Thoracic aorta (tissue), 2 donors: Measurements from ENCODE around the gene FRMD6. TPM values are rescaled to one million over a fixed set of nuclear protein-coding genes. Genes with fewer than 3 reads are reported as not detected.

Experiments used
- ATAC-seq: fragments of 150-250 bp; one replicate; pipeline ENCODE4 v1.8.0; 2017; ENCODE audit warnings: low read depth; ENCODE audit not compliant: insufficient number of reproducible peaks, low FRiP score
- DNase-seq: peaks from one replicate; pipeline ENCODE4 v3.0.0-alpha.2; 2020; ENCODE audit warnings: low spot score
- H3K27ac ChIP-seq, 2 donors: fragments of 200-600 bp; sonication (generic); 1 replicate in 1 of 2; 2 replicates in 1 of 2; pipeline ENCODE4 v1.5.1; 2016; ENCODE audit warnings: mild to moderate bottlenecking in 2 of 2, moderate library complexity in 2 of 2
- H3K27me3 ChIP-seq: fragments of 200-600 bp; sonication (generic); replicated peaks from 2 replicates; pipeline ENCODE4 v1.6.0; 2016; ENCODE audit warnings: mild to moderate bottlenecking; ENCODE audit not compliant: insufficient read depth
- H3K36me3 ChIP-seq: fragments of 200-600 bp; sonication (generic); one replicate; pipeline ENCODE4 v1.5.1; 2016
- H3K4me1 ChIP-seq, 2 donors: fragments of 200-600 bp; sonication (generic); 1 replicate in 1 of 2; 2 replicates in 1 of 2; pipeline versions ENCODE4 v1.5.1 to v1.6.0; 2016; ENCODE audit warnings: low read depth in 2 of 2, mild to moderate bottlenecking in 1 of 2; ENCODE audit not compliant: control insufficient read depth in 1 of 2
- H3K4me3 ChIP-seq: fragments of 200-600 bp; sonication (generic); 2 replicates; pipeline ENCODE4 v1.5.1; 2016; ENCODE audit warnings: mild to moderate bottlenecking
- H3K9me3 ChIP-seq: fragments of 200-600 bp; sonication (generic); 2 replicates; pipeline ENCODE4 v1.5.1; 2016
- total RNA-seq, 2 donors: library from RNA; depleted of rRNA; stranded (reverse); fragments of >200 nt; gene quantifications; one replicate each; pipeline versions ENCODE4 v1.1.0 to v1.2.3, GENCODE V29; 2016
- TF ChIP-seq, protein P1 (sequence below): fragments of 200-600 bp; sonication (generic); IDR thresholded peaks from one replicate; pipeline ENCODE4 v1.5.1; 2019; ENCODE audit warnings: antibody characterized with exemption

Gene FRMD6
- total RNA-seq, 2 donors from 2014 or later = 72.3 to 79.6 TPM

DNA sequence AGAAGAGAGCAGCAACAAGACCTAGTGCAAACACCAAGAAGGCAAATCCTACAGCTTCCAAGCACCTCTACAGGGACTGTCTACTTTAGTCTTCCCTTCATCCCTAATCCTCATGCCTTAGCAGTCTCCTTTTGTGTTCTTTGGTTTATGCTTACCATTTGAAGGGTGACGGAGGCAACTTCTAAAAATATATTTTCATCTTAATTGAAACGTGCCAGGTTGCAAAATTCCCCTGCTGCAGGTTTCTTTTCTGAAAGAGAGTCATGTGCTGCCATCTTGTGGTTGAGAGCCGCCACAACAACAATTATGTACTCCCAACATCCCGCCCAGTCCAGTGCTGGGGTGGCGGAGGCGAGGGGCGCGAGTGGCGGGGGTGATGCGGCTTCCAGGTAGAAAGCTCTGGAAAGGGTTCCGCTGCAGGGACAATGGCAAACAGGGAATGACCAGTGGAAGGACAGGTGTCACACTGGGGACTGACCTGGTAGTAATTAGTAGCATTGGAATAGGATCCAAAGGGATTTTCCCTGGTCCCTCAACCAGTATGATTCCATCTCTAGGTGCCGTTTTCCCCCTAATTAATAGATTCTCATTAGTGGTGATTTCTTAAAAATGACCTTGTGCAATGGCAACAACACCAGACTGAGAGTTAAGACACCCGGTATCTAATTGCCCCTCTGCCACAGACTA is 128.4 kb downstream of the FRMD6 start:
- H3K4me3 ChIP-seq = peak overlapping the region; percentile 22
- no peaks in the 10 kb centered on the region for H3K36me3 ChIP-seq
- peak; percentile 21 for DNase-seq
- no peaks in the 10 kb centered on the region for H3K9me3 ChIP-seq
- TF ChIP-seq, protein P1, sequence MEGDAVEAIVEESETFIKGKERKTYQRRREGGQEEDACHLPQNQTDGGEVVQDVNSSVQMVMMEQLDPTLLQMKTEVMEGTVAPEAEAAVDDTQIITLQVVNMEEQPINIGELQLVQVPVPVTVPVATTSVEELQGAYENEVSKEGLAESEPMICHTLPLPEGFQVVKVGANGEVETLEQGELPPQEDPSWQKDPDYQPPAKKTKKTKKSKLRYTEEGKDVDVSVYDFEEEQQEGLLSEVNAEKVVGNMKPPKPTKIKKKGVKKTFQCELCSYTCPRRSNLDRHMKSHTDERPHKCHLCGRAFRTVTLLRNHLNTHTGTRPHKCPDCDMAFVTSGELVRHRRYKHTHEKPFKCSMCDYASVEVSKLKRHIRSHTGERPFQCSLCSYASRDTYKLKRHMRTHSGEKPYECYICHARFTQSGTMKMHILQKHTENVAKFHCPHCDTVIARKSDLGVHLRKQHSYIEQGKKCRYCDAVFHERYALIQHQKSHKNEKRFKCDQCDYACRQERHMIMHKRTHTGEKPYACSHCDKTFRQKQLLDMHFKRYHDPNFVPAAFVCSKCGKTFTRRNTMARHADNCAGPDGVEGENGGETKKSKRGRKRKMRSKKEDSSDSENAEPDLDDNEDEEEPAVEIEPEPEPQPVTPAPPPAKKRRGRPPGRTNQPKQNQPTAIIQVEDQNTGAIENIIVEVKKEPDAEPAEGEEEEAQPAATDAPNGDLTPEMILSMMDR = peak; percentile 85
- no peaks in the 10 kb centered on the region for H3K27me3 ChIP-seq
- H3K27ac ChIP-seq = no peak overlapping the region
- ATAC-seq = no peak
- peaks cover 0 to 7% of the 10 kb centered on the region in 2 donors for H3K4me1 ChIP-seq

Other genes starting within 250 kb of the FRMD6 start
- gene GNG2, start 208.7 kb downstream of the FRMD6 start, total RNA-seq = 1 to 10 TPM; 8.7 to 9.3 TPM